ENCODE measurements around the gene HOXA13.

HOXA13 gene

GRCh38 chr7:27176962-27177794 is 22.7 kb downstream of the HOXA13 start:
- no peak overlapping the region for H3K4me3 ChIP-seq (ENCODE audit: low read length)

GRCh38 chr7:27176524-27176845 is 23.4 kb downstream of the HOXA13 start:
- H4K5ac ChIP-seq (ENCODE audit: low read length), result no peak overlapping the region
- no peak overlapping the region for H3K27ac ChIP-seq (ENCODE audit: low read depth, low read length)
- no CpG with 5 or more reads among the region's 3 CpGs for WGBS (ENCODE audit: extremely low coverage, insufficient coverage, low lambda C conversion rate)

More at GRCh38 chr7:27176962-27177794, 22.7 kb downstream of the HOXA13 start:
- WGBS (ENCODE audit: extremely low coverage, insufficient coverage, low lambda C conversion rate), result no CpG with 5 or more reads among the region's 22 CpGs
- Histone ChIP-seq H4K5ac (ENCODE audit: low read length) (no peak overlapping the region), H3K27me3 (ENCODE audit: insufficient read depth, low read length, poor library complexity) (peaks cover 93% of the 10 kb centered on the region), H3K4ac (ENCODE audit: low read depth, low read length) (no peak overlapping the region), H4K8ac (ENCODE audit: low read depth, low read length) (no peak overlapping the region), H3K23ac (ENCODE audit: low read length) (no peak overlapping the region), H3K79me1 (ENCODE audit: low read length) (no peaks in the 10 kb centered on the region), H3K56ac (ENCODE audit: low read length) (no peak overlapping the region), H3K4me1 (ENCODE audit: control insufficient read depth, low read depth, low read length) (no peaks in the 10 kb centered on the region), H2AK5ac (ENCODE audit: low read length) (no peak overlapping the region), H3K18ac (ENCODE audit: low read length) (no peak overlapping the region), H3K79me2 (ENCODE audit: control insufficient read depth, insufficient read depth, low read length) (no peaks in the 10 kb centered on the region), H2BK15ac (replicated peaks; ENCODE audit: low read depth) (no peak overlapping the region), H2BK5ac (ENCODE audit: low read length) (no peak overlapping the region), H2BK120ac (ENCODE audit: low read depth, low read length) (no peak overlapping the region), H3K27ac (ENCODE audit: low read depth, low read length) (no peak overlapping the region), H3K36me3 (ENCODE audit: control insufficient read depth, insufficient read depth, low read length) (no peaks in the 10 kb centered on the region), H3K9ac (ENCODE audit: low read length) (no peak overlapping the region), H3K4me2 (ENCODE audit: low read length) (no peak overlapping the region)
- DNase-seq, result no peak

GRCh38 chr7:27175626-27176523 is 24.0 kb downstream of the HOXA13 start:
- Histone ChIP-seq H3K4me3 (ENCODE audit: low read length) (no peak overlapping the region), H3K36me3 (ENCODE audit: control insufficient read depth, insufficient read depth, low read length) (no peaks in the 10 kb centered on the region), H3K9ac (ENCODE audit: low read length) (no peak overlapping the region), H3K27me3 (ENCODE audit: insufficient read depth, low read length, poor library complexity) (peaks cover 95% of the 10 kb centered on the region), H3K79me1 (ENCODE audit: low read length) (no peaks in the 10 kb centered on the region), H3K4ac (ENCODE audit: low read depth, low read length) (no peak overlapping the region), H2BK5ac (ENCODE audit: low read length) (no peak overlapping the region), H4K8ac (ENCODE audit: low read depth, low read length) (no peak overlapping the region), H2BK120ac (ENCODE audit: low read depth, low read length) (no peak overlapping the region), H3K18ac (ENCODE audit: low read length) (no peak overlapping the region), H4K5ac (ENCODE audit: low read length) (no peak overlapping the region), H2BK15ac (replicated peaks; ENCODE audit: low read depth) (no peak overlapping the region), H2AK5ac (ENCODE audit: low read length) (no peak overlapping the region), H3K4me2 (ENCODE audit: low read length) (no peak overlapping the region), H3K4me1 (ENCODE audit: control insufficient read depth, low read depth, low read length) (no peaks in the 10 kb centered on the region), H3K79me2 (ENCODE audit: control insufficient read depth, insufficient read depth, low read length) (no peaks in the 10 kb centered on the region), H3K56ac (ENCODE audit: low read length) (no peak overlapping the region), H3K23ac (ENCODE audit: low read length) (peak overlapping the region; percentile 31), H3K27ac (ENCODE audit: low read depth, low read length) (no peak overlapping the region)
- no peak for DNase-seq
- WGBS (ENCODE audit: extremely low coverage, insufficient coverage, low lambda C conversion rate), result no CpG with 5 or more reads among the region's 40 CpGs

More at GRCh38 chr7:27176524-27176845, 23.4 kb downstream of the HOXA13 start:
- no peak for DNase-seq
- H3K79me1 ChIP-seq (ENCODE audit: low read length), result no peaks in the 10 kb centered on the region
- H3K4ac ChIP-seq (ENCODE audit: low read depth, low read length), result no peak overlapping the region
- H3K4me2 ChIP-seq (ENCODE audit: low read length), result no peak overlapping the region
- no peak overlapping the region for H3K4me3 ChIP-seq (ENCODE audit: low read length)
- no peak overlapping the region for H2AK5ac ChIP-seq (ENCODE audit: low read length)
- no peaks in the 10 kb centered on the region for H3K79me2 ChIP-seq (ENCODE audit: control insufficient read depth, insufficient read depth, low read length)
- peak overlapping the region; percentile 31 for H3K23ac ChIP-seq (ENCODE audit: low read length)
- no peak overlapping the region for H2BK120ac ChIP-seq (ENCODE audit: low read depth, low read length)
- H3K4me1 ChIP-seq (ENCODE audit: control insufficient read depth, low read depth, low read length), result no peaks in the 10 kb centered on the region
- H2BK15ac ChIP-seq (replicated peaks; ENCODE audit: low read depth), result no peak overlapping the region
- H3K9ac ChIP-seq (ENCODE audit: low read length), result no peak overlapping the region
- H3K18ac ChIP-seq (ENCODE audit: low read length), result no peak overlapping the region
- peaks cover 93% of the 10 kb centered on the region for H3K27me3 ChIP-seq (ENCODE audit: insufficient read depth, low read length, poor library complexity)
- H2BK5ac ChIP-seq (ENCODE audit: low read length), result no peak overlapping the region
- no peak overlapping the region for H3K56ac ChIP-seq (ENCODE audit: low read length)
- no peak overlapping the region for H4K8ac ChIP-seq (ENCODE audit: low read depth, low read length)
- H3K36me3 ChIP-seq (ENCODE audit: control insufficient read depth, insufficient read depth, low read length), result no peaks in the 10 kb centered on the region

GRCh38 chr7:27174874-27175625 is 24.8 kb downstream of the HOXA13 start:
- H3K4me1 ChIP-seq (ENCODE audit: control insufficient read depth, low read depth, low read length), result no peaks in the 10 kb centered on the region
- H3K27me3 ChIP-seq (ENCODE audit: insufficient read depth, low read length, poor library complexity), result peaks cover 89% of the 10 kb centered on the region
- no peak overlapping the region for H3K18ac ChIP-seq (ENCODE audit: low read length)
- H4K5ac ChIP-seq (ENCODE audit: low read length), result no peak overlapping the region
- no peak overlapping the region for H3K23ac ChIP-seq (ENCODE audit: low read length)
- H2BK120ac ChIP-seq (ENCODE audit: low read depth, low read length), result no peak overlapping the region
- no peak overlapping the region for H3K9ac ChIP-seq (ENCODE audit: low read length)
- no peak overlapping the region for H2AK5ac ChIP-seq (ENCODE audit: low read length)
- peak; percentile 52 for DNase-seq
- no peaks in the 10 kb centered on the region for H3K79me2 ChIP-seq (ENCODE audit: control insufficient read depth, insufficient read depth, low read length)
- WGBS (ENCODE audit: extremely low coverage, insufficient coverage, low lambda C conversion rate), result no CpG with 5 or more reads among the region's 12 CpGs
- H2BK5ac ChIP-seq (ENCODE audit: low read length), result no peak overlapping the region
- H3K4me2 ChIP-seq (ENCODE audit: low read length), result no peak overlapping the region
- H3K4me3 ChIP-seq (ENCODE audit: low read length), result no peak overlapping the region
- H3K56ac ChIP-seq (ENCODE audit: low read length), result no peak overlapping the region
- no peak overlapping the region for H4K8ac ChIP-seq (ENCODE audit: low read depth, low read length)
- H3K36me3 ChIP-seq (ENCODE audit: control insufficient read depth, insufficient read depth, low read length), result no peaks in the 10 kb centered on the region
- H2BK15ac ChIP-seq (replicated peaks; ENCODE audit: low read depth), result no peak overlapping the region
- no peaks in the 10 kb centered on the region for H3K79me1 ChIP-seq (ENCODE audit: low read length)
- no peak overlapping the region for H3K4ac ChIP-seq (ENCODE audit: low read depth, low read length)
- no peak overlapping the region for H3K27ac ChIP-seq (ENCODE audit: low read depth, low read length)

DNA sequence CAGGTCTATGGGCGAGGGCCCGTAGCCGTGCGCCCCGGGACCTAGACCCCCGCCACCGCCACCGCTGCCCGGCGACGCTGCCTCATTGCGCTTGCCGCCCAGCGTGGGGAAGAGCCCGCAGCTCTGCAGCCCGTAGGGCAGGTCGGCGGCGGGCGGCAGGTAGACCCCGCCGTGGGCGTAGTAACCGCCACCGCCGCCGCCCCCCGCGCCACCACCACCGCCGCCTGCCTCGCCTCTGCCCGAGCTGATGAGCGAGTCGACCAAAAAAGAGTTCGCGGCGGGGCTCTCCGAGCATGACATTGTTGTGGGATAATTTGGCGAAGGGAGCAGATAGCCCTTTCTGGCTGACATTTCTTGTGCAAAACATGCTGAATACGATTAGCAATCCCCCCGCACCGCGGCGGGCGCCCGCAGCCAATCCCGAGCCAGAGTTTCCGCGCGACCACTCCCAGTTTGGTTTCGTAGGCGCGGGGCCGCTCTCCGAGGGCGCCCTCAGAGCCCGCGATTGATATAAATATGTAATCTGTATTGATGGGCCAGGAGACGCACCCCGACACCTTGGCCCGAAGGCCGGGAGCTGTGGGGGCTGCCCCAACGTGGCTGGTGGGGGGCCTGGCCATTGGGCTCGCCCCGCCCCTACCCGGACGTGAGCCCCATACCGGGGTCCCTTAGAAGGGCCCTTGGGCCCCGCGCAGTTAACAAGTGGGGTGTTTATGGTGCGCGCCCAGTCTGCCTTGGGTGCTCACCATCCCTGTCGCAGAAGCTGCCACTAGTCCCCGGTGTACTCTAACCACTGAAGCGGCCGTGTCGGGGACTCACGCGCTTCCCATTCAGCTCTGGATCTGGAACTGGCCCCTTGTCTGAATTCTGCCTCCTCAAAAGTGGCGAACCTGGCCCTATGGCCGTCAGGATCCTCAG is 25.7 kb downstream of the HOXA13 start, which contains the start of gene HOXA10:
TSS of gene HOXA10 (minus strand) at position 365 of the 918 bp plus-strand sequence. CDS start at position 351, 14 bp downstream.
- no peak for DNase-seq
- Histone ChIP-seq H2BK15ac (replicated peaks; ENCODE audit: low read depth) (no peak within 1 kb of the TSS), H3K36me3 (ENCODE audit: control insufficient read depth, insufficient read depth, low read length) (no peaks in the 10 kb centered on the region), H4K5ac (ENCODE audit: low read length) (no peak within 1 kb of the TSS), H3K18ac (ENCODE audit: low read length) (peak within 1 kb of the TSS; percentile 5), H3K56ac (ENCODE audit: low read length) (peak within 1 kb of the TSS; percentile 25), H4K8ac (ENCODE audit: low read depth, low read length) (no peak within 1 kb of the TSS), H3K23ac (ENCODE audit: low read length) (no peak within 1 kb of the TSS), H3K79me2 (ENCODE audit: control insufficient read depth, insufficient read depth, low read length) (no peaks in the 10 kb centered on the region), H3K27me3 (ENCODE audit: insufficient read depth, low read length, poor library complexity) (peaks cover 89% of the 10 kb centered on the region), H3K9ac (ENCODE audit: low read length) (no peak within 1 kb of the TSS), H3K4me3 (ENCODE audit: low read length) (no peak within 1 kb of the TSS), H3K79me1 (ENCODE audit: low read length) (no peaks in the 10 kb centered on the region), H3K4me1 (ENCODE audit: control insufficient read depth, low read depth, low read length) (no peaks in the 10 kb centered on the region), H3K4ac (ENCODE audit: low read depth, low read length) (no peak within 1 kb of the TSS), H3K27ac (ENCODE audit: low read depth, low read length) (no peak within 1 kb of the TSS), H3K4me2 (ENCODE audit: low read length) (peak within 1 kb of the TSS; percentile 34), H2AK5ac (ENCODE audit: low read length) (no peak within 1 kb of the TSS), H2BK120ac (ENCODE audit: low read depth, low read length) (no peak within 1 kb of the TSS), H2BK5ac (ENCODE audit: low read length) (no peak within 1 kb of the TSS)
- no CpG with 5 or more reads among the region's 82 CpGs for WGBS (ENCODE audit: extremely low coverage, insufficient coverage, low lambda C conversion rate)
